B cell (primary cell): ENCODE measurements around the gene DDI2.

Source experiments
- EZH2 ChIP-seq: IDR thresholded peaks from 2 replicates; pipeline ENCODE4 v1.6.1; 2012; ENCODE audit warnings: borderline replicate concordance, low read depth, mild to moderate bottlenecking, moderate library complexity, low read length; ENCODE audit not compliant: insufficient read depth, poor library complexity, severe bottlenecking
- TF ChIP-seq, protein P1 (sequence below): fragments of 200-600 bp; IDR thresholded peaks from one replicate; pipeline ENCODE4 v1.8.0; 2022; ENCODE audit warnings: antibody characterized with exemption, mild to moderate bottlenecking

DNA sequence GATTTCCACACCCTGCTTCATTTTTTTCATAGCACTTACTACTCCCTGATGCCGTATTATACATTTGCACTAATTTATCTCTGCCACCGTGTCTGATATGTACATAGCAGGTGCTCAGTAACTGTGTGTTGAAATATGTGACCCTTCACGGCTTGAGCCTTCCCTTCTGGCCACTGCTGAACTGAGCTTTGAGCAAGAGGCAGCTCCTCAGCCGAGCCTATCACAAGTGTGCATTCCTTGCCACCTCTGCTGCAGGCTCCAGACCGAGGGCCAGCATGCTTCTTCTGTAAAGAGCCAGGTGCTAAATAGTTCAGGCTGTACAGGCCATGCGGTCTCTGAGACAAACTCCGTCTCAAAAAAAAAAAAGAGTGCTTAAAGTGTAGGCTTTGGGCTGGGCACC is 89.5 kb downstream of the DDI2 start:
- TF ChIP-seq, protein P1, sequence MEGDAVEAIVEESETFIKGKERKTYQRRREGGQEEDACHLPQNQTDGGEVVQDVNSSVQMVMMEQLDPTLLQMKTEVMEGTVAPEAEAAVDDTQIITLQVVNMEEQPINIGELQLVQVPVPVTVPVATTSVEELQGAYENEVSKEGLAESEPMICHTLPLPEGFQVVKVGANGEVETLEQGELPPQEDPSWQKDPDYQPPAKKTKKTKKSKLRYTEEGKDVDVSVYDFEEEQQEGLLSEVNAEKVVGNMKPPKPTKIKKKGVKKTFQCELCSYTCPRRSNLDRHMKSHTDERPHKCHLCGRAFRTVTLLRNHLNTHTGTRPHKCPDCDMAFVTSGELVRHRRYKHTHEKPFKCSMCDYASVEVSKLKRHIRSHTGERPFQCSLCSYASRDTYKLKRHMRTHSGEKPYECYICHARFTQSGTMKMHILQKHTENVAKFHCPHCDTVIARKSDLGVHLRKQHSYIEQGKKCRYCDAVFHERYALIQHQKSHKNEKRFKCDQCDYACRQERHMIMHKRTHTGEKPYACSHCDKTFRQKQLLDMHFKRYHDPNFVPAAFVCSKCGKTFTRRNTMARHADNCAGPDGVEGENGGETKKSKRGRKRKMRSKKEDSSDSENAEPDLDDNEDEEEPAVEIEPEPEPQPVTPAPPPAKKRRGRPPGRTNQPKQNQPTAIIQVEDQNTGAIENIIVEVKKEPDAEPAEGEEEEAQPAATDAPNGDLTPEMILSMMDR = no peak
- no peak for TF ChIP-seq EZH2
